ENCODE data around the gene SUSD2. TPM values are rescaled to one million over a fixed set of nuclear protein-coding genes. Genes with fewer than 3 reads are reported as not detected.

The SUSD2 gene
- total and polyA plus RNA-seq, 2 donors (not counting 1 experiment from before 2014, with no cell fraction given) = 10.6 to 11.9 TPM

DNA sequence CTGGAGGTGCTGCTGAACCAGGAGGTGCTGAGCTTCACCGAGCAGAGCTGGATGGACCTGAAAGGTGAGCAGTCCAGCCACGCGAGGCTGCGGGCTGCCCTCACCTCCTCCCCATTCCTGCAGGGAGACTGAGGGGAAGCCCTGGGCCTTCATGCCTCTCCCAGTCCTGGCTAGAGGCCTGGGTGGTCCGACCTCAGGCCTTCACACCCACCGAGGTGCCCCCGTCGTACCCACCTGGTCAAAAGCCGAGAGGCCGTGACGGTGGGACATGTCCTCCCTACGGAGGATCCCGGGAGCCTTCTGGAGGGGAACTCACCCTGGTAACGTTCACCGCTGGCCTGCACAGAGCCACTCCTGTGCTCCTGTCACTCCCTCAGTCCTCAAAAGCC is 5.1 kb downstream of the SUSD2 start:
- no peak overlapping the region for H3K27ac ChIP-seq (ENCODE audit: insufficient read depth, low read length)
- TF ChIP-seq, protein P1, sequence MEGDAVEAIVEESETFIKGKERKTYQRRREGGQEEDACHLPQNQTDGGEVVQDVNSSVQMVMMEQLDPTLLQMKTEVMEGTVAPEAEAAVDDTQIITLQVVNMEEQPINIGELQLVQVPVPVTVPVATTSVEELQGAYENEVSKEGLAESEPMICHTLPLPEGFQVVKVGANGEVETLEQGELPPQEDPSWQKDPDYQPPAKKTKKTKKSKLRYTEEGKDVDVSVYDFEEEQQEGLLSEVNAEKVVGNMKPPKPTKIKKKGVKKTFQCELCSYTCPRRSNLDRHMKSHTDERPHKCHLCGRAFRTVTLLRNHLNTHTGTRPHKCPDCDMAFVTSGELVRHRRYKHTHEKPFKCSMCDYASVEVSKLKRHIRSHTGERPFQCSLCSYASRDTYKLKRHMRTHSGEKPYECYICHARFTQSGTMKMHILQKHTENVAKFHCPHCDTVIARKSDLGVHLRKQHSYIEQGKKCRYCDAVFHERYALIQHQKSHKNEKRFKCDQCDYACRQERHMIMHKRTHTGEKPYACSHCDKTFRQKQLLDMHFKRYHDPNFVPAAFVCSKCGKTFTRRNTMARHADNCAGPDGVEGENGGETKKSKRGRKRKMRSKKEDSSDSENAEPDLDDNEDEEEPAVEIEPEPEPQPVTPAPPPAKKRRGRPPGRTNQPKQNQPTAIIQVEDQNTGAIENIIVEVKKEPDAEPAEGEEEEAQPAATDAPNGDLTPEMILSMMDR (conservative IDR thresholded peaks at IDR 0.05 in 1 of 2, IDR thresholded peaks at IDR 0.05 in 1 of 2; ENCODE audit: low read depth in 1 of 2, low read length in 2 of 2) = no peak
- no peak for TF ChIP-seq EZH2 (IDR thresholded peaks at IDR 0.05; ENCODE audit: low read length, missing control alignments)
- H3K36me3 ChIP-seq (ENCODE audit: control insufficient read depth, insufficient read depth, low read length) = peaks cover 2% of the 10 kb centered on the region
- no peaks in the 10 kb centered on the region for H3K79me2 ChIP-seq (ENCODE audit: control insufficient read depth, insufficient read depth, low read length)
- no peak overlapping the region for H3K4me2 ChIP-seq (ENCODE audit: extremely low read depth, insufficient read depth, low read length)
- H2AFZ ChIP-seq (ENCODE audit: low read length) = no peak overlapping the region
- H3K9me3 ChIP-seq (ENCODE audit: control insufficient read depth, insufficient read depth, low read depth, low read length) = no peaks in the 10 kb centered on the region
- H3K4me1 ChIP-seq (ENCODE audit: control insufficient read depth, extremely low read depth, insufficient read depth, low read length) = peaks cover 8% of the 10 kb centered on the region
- no peak for DNase-seq (ENCODE audit: low read depth in 2 of 2)
- no peaks in the 10 kb centered on the region for H4K20me1 ChIP-seq (ENCODE audit: control insufficient read depth, extremely low read depth, insufficient read depth, low read length)
- H3K9ac ChIP-seq (ENCODE audit: insufficient read depth, low read length) = no peak overlapping the region
- H3K27me3 ChIP-seq (ENCODE audit: control insufficient read depth, insufficient read depth, low read length) = no peaks in the 10 kb centered on the region
- no peak overlapping the region for H3K4me3 ChIP-seq (replicated peaks in 1 of 4; ENCODE audit: control extremely low read depth in 1 of 4, insufficient read depth in 1 of 4, low read depth in 3 of 4, low read length in 4 of 4)

DNA sequence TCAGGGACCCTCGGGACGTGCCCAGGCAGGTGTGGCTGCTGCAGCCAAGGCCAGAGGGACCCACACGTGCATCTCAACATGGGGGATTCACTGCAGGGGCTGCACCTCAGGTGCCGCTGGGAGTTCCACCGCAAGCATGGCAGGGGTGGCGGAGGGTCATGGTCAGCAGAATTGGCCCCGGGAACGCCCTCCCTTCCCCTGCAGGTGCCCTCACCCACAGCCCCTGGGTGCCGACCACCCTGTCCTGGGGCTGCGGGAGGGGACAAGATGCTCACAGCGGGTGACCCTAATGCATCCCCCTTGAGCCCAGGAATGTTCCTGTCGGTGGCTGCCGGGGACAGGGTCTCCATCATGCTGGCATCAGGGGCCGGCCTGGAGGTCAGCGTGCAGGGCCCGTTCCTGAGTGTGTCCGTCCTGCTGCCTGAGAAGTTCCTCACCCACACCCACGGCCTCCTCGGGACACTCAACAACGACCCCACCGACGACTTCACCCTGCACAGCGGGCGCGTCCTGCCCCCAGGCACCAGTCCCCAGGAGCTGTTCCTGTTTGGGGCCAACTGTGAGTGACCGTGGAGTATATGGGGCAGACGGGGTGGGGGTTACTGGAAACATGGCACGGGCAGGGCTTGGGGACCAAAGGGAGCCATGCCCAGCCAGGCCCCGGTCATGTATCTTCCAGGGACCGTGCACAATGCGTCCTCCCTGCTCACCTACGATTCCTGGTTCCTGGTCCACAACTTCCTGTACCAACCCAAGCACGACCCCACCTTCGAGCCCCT is 5.8 kb downstream of the SUSD2 start:
- no peak overlapping the region for H3K27ac ChIP-seq (ENCODE audit: insufficient read depth, low read length)
- no peak overlapping the region for H2AFZ ChIP-seq (ENCODE audit: low read length)
- H3K4me1 ChIP-seq (ENCODE audit: control insufficient read depth, extremely low read depth, insufficient read depth, low read length) = peaks cover 6% of the 10 kb centered on the region
- no peaks in the 10 kb centered on the region for H3K79me2 ChIP-seq (ENCODE audit: control insufficient read depth, insufficient read depth, low read length)
- H3K9ac ChIP-seq (ENCODE audit: insufficient read depth, low read length) = no peak overlapping the region
- TF ChIP-seq, protein P1 (conservative IDR thresholded peaks at IDR 0.05 in 1 of 2, IDR thresholded peaks at IDR 0.05 in 1 of 2; ENCODE audit: low read depth in 1 of 2, low read length in 2 of 2) = no peak
- no peak for TF ChIP-seq EZH2 (IDR thresholded peaks at IDR 0.05; ENCODE audit: low read length, missing control alignments)
- H3K36me3 ChIP-seq (ENCODE audit: control insufficient read depth, insufficient read depth, low read length) = peaks cover 2% of the 10 kb centered on the region
- no peak for DNase-seq (ENCODE audit: low read depth in 2 of 2)
- no peaks in the 10 kb centered on the region for H4K20me1 ChIP-seq (ENCODE audit: control insufficient read depth, extremely low read depth, insufficient read depth, low read length)
- H3K4me2 ChIP-seq (ENCODE audit: extremely low read depth, insufficient read depth, low read length) = no peak overlapping the region
- no peak overlapping the region for H3K4me3 ChIP-seq (replicated peaks in 1 of 4; ENCODE audit: control extremely low read depth in 1 of 4, insufficient read depth in 1 of 4, low read depth in 3 of 4, low read length in 4 of 4)
- H3K27me3 ChIP-seq (ENCODE audit: control insufficient read depth, insufficient read depth, low read length) = no peaks in the 10 kb centered on the region
- no peaks in the 10 kb centered on the region for H3K9me3 ChIP-seq (ENCODE audit: control insufficient read depth, insufficient read depth, low read depth, low read length)

DNA sequence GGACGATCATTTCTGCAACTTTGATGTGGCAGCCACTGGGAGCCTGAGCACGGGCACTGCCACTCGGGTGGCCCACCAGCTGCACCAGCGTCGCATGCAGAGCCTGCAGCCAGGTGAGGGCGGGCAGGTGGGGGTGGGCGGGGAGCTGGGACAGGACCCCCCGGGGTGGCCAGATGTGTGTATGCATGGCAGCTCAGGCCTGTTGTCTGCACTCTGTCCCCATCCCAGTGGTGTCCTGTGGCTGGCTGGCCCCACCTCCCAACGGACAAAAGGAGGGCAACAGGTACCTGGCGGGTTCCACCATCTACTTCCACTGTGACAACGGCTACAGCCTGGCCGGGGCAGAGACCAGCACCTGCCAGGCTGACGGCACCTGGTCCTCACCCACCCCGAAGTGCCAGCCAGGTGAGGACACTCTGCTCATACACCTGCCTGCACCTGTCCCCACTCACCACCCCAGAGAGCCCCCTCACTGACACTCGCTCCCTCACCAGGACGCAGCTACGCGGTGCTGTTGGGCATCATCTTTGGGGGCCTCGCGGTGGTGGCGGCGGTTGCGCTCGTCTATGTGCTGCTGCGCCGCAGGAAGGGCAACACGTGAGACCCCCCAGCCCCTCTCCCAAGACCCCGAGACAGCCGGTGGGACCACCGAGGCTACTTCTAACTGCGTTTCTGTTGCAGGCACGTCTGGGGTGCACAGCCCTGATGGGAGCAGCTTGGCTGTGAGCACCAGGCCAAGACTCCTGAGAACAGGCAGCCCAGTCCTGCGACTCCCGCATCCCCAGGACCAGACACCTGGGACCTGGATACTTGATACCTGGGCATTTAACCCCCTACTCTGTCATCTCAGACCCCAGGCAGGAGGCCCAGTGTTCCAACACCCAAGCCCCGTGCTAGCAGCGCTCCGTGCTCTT is 6.7 kb downstream of the SUSD2 start:
- no peak for DNase-seq (ENCODE audit: low read depth in 2 of 2)
- Histone ChIP-seq H4K20me1 (ENCODE audit: control insufficient read depth, extremely low read depth, insufficient read depth, low read length) (no peaks in the 10 kb centered on the region), H3K4me1 (ENCODE audit: control insufficient read depth, extremely low read depth, insufficient read depth, low read length) (peaks cover 6% of the 10 kb centered on the region), H3K4me2 (ENCODE audit: extremely low read depth, insufficient read depth, low read length) (no peak overlapping the region), H3K79me2 (ENCODE audit: control insufficient read depth, insufficient read depth, low read length) (no peaks in the 10 kb centered on the region), H3K36me3 (ENCODE audit: control insufficient read depth, insufficient read depth, low read length) (peaks cover 2% of the 10 kb centered on the region), H3K9me3 (ENCODE audit: control insufficient read depth, insufficient read depth, low read depth, low read length) (no peaks in the 10 kb centered on the region), H3K27ac (ENCODE audit: insufficient read depth, low read length) (no peak overlapping the region), H3K9ac (ENCODE audit: insufficient read depth, low read length) (no peak overlapping the region), H3K4me3 (replicated peaks in 1 of 4; ENCODE audit: control extremely low read depth in 1 of 4, insufficient read depth in 1 of 4, low read depth in 3 of 4, low read length in 4 of 4) (no peak overlapping the region), H2AFZ (ENCODE audit: low read length) (no peak overlapping the region), H3K27me3 (ENCODE audit: control insufficient read depth, insufficient read depth, low read length) (no peaks in the 10 kb centered on the region)
- TF ChIP-seq EZH2 (IDR thresholded peaks at IDR 0.05; ENCODE audit: low read length, missing control alignments) = no peak
- TF ChIP-seq, protein P1 (conservative IDR thresholded peaks at IDR 0.05 in 1 of 2, IDR thresholded peaks at IDR 0.05 in 1 of 2; ENCODE audit: low read depth in 1 of 2, low read length in 2 of 2) = no peak
